Measurements from ENCODE around the gene DBNDD2. TPM values are rescaled to one million over a fixed set of nuclear protein-coding genes. Genes with fewer than 3 reads are reported as not detected.

Gene DBNDD2
- total and polyA plus RNA-seq, 2 experiments from 2014 or later = 62.9 to 89.3 TPM

DNA sequence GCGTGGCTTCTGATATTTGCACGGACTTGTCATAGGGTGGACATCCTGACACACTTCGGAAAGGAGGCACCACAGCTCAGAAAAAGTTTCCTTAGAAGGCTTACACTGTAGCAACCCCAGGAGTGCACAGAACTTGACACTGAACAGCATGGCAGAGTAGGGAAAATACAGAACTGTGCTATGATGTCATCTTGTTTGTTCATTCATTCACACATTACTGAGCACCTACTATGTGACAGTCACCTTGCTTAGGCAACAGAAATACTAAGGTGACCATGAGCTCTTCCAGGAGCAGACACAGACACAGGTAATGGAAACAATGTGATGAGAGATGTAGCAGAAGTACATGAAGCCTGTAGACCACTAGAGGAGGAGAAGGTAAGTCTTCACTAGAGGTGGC is 5.4 kb downstream of the DBNDD2 start:
- H3K9me3 ChIP-seq (ENCODE audit: low read depth) = no peaks in the 10 kb centered on the region
- peaks cover 20% of the 10 kb centered on the region for H3K36me3 ChIP-seq
- peaks cover 9% of the 10 kb centered on the region for H3K4me1 ChIP-seq (ENCODE audit: low read depth)
- no peak for DNase-seq (ENCODE audit: low read depth in 1 of 2, low spot score in 1 of 2)
- TF ChIP-seq CTCF (IDR thresholded peaks at IDR 0.05; ENCODE audit: low read depth, low read length) = no peak
- H3K27me3 ChIP-seq = no peaks in the 10 kb centered on the region
- H3K4me3 ChIP-seq = no peak overlapping the region
- no peak overlapping the region for H3K27ac ChIP-seq

- H3K9me3 ChIP-seq (ENCODE audit: low read depth) = no peaks in the 10 kb centered on the region
- peaks cover 10% of the 10 kb centered on the region for H3K36me3 ChIP-seq
- DNase-seq (ENCODE audit: low read depth in 1 of 2, low spot score in 1 of 2) = peak; percentile 79 to 93
- TF ChIP-seq CTCF (IDR thresholded peaks at IDR 0.05; ENCODE audit: low read depth, low read length) = no peak
- no peaks in the 10 kb centered on the region for H3K27me3 ChIP-seq
- H3K4me1 ChIP-seq (ENCODE audit: low read depth) = peaks cover 9% of the 10 kb centered on the region
- H3K27ac ChIP-seq = peak within 1 kb of the TSS; percentile 60
- H3K4me3 ChIP-seq = peak within 1 kb of the TSS; percentile 78
These were observed 7.9 kb downstream of the DBNDD2 start, which contains the start of gene PIGT for GRCh38 chr20:45415822-45416637. Gene PIGT, plus strand, starts transcription at chr20:45416141. Its CDS starts 16 bp downstream, at chr20:45416157.

- H3K4me1 ChIP-seq (ENCODE audit: low read depth) = peaks cover 9% of the 10 kb centered on the region
- peaks cover 15% of the 10 kb centered on the region for H3K36me3 ChIP-seq
- peak overlapping the region; percentile 78 for H3K4me3 ChIP-seq
- no peak for DNase-seq (ENCODE audit: low read depth in 1 of 2, low spot score in 1 of 2)
- H3K27ac ChIP-seq = no peak overlapping the region
- TF ChIP-seq CTCF (IDR thresholded peaks at IDR 0.05; ENCODE audit: low read depth, low read length) = no peak
- no peaks in the 10 kb centered on the region for H3K9me3 ChIP-seq (ENCODE audit: low read depth)
- no peaks in the 10 kb centered on the region for H3K27me3 ChIP-seq
These were observed 8.8 kb downstream of the DBNDD2 start for GRCh38 chr20:45416917-45417316.

DNA sequence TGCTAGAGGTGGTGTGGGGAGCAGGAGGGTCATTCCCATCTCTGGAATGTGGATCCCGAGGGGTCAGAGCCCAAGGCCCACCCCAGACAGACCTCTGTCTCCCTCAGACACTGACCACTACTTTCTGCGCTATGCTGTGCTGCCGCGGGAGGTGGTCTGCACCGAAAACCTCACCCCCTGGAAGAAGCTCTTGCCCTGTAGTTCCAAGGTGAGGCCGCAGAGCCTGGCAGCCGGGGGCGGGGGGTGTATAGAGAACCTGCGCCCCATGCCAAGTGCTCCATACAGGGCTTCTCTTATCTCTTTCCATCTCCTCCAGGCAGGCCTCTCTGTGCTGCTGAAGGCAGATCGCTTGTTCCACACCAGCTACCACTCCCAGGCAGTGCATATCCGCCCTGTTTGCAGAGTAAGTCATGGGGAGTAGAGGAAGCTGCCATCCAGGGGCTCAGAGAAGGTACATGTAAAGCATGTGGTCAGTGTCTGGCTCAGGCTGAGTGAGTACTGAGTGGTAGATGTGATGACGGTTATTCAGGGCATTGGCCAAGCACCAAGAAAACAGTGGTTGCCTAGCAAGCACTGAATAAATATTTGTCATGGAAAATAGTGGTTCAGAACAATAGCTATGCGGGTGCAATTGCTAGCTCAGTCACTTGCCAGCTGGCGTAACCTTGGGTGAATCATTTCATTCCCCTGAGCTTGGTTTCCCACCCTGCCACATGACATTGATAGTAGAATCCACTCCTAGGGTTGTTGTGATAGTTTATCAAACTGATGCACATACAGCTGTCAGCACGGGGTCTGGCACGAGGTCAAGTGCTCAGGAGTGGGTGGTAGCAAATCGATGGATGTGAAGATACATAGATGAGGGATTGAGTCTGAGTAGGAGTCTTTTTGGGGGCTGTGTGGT is 11.4 kb downstream of the DBNDD2 start:
- no peak for TF ChIP-seq CTCF (IDR thresholded peaks at IDR 0.05; ENCODE audit: low read depth, low read length)
- Histone ChIP-seq H3K27me3 (no peaks in the 10 kb centered on the region), H3K36me3 (peaks cover 25% of the 10 kb centered on the region), H3K4me3 (no peak overlapping the region), H3K27ac (no peak overlapping the region), H3K9me3 (ENCODE audit: low read depth) (no peaks in the 10 kb centered on the region), H3K4me1 (ENCODE audit: low read depth) (peaks cover 9% of the 10 kb centered on the region)
- peak in 1 of 2 donors; percentile 94 for DNase-seq (ENCODE audit: low read depth in 1 of 2, low spot score in 1 of 2)

- peaks cover 9% of the 10 kb centered on the region for H3K4me1 ChIP-seq (ENCODE audit: low read depth)
- no peaks in the 10 kb centered on the region for H3K27me3 ChIP-seq
- H3K4me3 ChIP-seq = no peak overlapping the region
- no peak for DNase-seq (ENCODE audit: low read depth in 1 of 2, low spot score in 1 of 2)
- no peaks in the 10 kb centered on the region for H3K9me3 ChIP-seq (ENCODE audit: low read depth)
- TF ChIP-seq CTCF (IDR thresholded peaks at IDR 0.05; ENCODE audit: low read depth, low read length) = no peak
- no peak overlapping the region for H3K27ac ChIP-seq
- H3K36me3 ChIP-seq = peaks cover 29% of the 10 kb centered on the region
These were observed 12.0 kb downstream of the DBNDD2 start for GRCh38 chr20:45420125-45420524.
